ENCODE results near the gene PDE4D. TPM values are rescaled to one million over a fixed set of nuclear protein-coding genes. Genes with fewer than 3 reads are reported as not detected.
"Not testable (repeated sequence)": the region's sequence is repeated elsewhere in the genome, so short reads cannot be mapped to it uniquely, and the experiment has no call there.

PDE4D gene
- total RNA-seq, 2 experiments from 2014 or later: 68.5 to 69.8 TPM

DNA sequence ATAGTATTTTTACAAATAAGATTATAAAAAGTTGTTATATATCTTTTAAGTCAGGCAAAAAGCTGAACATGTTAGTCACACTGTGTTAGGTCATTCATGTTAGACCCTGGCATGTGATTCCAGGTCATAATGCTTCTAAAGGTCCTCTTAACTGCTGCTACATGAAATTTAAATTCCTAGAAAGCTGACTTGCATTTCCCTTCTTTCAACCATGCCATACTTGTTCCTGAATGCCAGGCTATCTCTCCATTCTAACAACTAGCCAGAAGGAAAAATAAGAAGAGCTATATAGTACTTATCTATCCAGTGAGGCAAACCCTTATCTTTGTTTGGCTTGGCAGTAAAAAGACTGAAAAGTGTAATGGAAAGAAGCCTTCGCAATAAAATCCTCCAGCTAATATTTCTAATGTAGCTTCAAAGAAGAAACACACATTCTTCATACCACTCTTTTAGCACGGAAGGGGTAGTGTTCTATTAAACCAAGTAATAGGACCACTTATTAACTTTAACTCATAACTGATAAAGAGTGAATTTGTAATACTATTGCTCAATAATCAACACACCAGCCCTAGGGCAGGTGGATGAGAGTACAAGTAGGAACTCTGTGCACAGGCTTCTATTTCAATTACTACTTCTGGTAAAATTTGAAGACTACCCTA lies 310.2 kb downstream of the PDE4D start:
- POLR2A ChIA-PET: no interaction called here
- no peak overlapping the region for H3K4me3 Mint-ChIP-seq
- CTCF ChIA-PET: interaction anchor here (0.9 to 1.0 kb wide), 2 partner anchors 42 to 77 kb away, joined by 3 read pairs; no protein-coding TSS in a partner anchor
- no peak for ATAC-seq
- no peaks in the 10 kb centered on the region for H3K4me1 Mint-ChIP-seq
- no peaks in the 10 kb centered on the region for H3K36me3 Mint-ChIP-seq (ENCODE audit: low read depth)
- no peak overlapping the region for H3K27ac Mint-ChIP-seq
- intact Hi-C loops (cut with DNase I, micrococcal nuclease): no loop called here
- peaks cover 24% of the 10 kb centered on the region for H3K27me3 Mint-ChIP-seq
- no peaks in the 10 kb centered on the region for H3K9me3 Mint-ChIP-seq (ENCODE audit: low read depth)
- no peak for DNase-seq

DNA sequence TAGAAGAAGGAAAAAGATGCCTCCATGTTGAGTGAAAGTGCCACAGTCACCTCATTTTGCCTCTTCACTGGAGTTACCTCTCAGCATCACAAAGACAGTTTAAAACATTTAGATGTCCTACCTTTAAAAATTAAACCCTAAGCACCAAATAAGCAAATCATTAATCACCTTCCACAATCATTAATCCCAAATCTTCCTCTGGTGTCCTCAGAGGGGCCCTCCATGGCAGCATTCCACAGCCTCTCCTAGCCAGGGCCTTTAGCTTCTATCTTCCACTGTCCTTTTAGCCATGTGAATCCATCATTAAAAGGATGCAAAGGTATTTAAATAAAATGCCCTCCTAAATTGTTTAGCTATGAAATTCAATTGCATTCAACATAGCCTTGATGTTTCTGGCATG lies 310.8 kb downstream of the PDE4D start:
- no peak for ATAC-seq
- no peak for DNase-seq
- ChIA-PET POLR2A (no interaction called here), CTCF (interaction anchor here (0.9 to 1.0 kb wide), 2 partner anchors 43 to 76 kb away, joined by 3 read pairs; no protein-coding TSS in a partner anchor)
- Mint-ChIP-seq H3K27ac (no peak overlapping the region), H3K4me3 (no peak overlapping the region), H3K4me1 (no peaks in the 10 kb centered on the region), H3K36me3 (ENCODE audit: low read depth) (no peaks in the 10 kb centered on the region), H3K27me3 (peaks cover 19% of the 10 kb centered on the region), H3K9me3 (ENCODE audit: low read depth) (no peaks in the 10 kb centered on the region)
- intact Hi-C loops (cut with DNase I, micrococcal nuclease): no loop called here

DNA sequence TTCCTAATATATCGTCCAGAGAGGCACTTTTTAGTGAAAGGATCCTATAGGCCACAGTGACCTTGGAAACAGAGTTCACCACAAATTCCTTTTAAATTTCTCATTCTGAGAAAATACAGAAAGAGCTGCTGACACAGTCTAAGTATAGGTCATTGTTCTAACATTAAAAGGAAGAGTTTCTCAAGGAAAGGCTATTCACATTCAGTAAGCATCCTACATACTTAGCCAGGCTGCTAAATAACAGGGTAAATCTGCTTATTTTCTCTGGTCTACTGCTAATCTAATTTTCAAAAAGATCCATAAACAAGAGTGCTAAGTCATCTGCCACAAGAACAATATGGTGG lies 313.7 kb downstream of the PDE4D start:
- no peaks in the 10 kb centered on the region for H3K4me1 Mint-ChIP-seq
- H3K36me3 Mint-ChIP-seq (ENCODE audit: low read depth): no peaks in the 10 kb centered on the region
- CTCF ChIA-PET: no interaction called here
- ATAC-seq (no peak), DNase-seq (no peak)
- no peak overlapping the region for H3K27ac Mint-ChIP-seq
- peaks cover 7% of the 10 kb centered on the region for H3K27me3 Mint-ChIP-seq
- H3K9me3 Mint-ChIP-seq (ENCODE audit: low read depth): no peaks in the 10 kb centered on the region
- no peak overlapping the region for H3K4me3 Mint-ChIP-seq
- POLR2A ChIA-PET: no interaction called here
- intact Hi-C loops (cut with DNase I, micrococcal nuclease): no loop called here

DNA sequence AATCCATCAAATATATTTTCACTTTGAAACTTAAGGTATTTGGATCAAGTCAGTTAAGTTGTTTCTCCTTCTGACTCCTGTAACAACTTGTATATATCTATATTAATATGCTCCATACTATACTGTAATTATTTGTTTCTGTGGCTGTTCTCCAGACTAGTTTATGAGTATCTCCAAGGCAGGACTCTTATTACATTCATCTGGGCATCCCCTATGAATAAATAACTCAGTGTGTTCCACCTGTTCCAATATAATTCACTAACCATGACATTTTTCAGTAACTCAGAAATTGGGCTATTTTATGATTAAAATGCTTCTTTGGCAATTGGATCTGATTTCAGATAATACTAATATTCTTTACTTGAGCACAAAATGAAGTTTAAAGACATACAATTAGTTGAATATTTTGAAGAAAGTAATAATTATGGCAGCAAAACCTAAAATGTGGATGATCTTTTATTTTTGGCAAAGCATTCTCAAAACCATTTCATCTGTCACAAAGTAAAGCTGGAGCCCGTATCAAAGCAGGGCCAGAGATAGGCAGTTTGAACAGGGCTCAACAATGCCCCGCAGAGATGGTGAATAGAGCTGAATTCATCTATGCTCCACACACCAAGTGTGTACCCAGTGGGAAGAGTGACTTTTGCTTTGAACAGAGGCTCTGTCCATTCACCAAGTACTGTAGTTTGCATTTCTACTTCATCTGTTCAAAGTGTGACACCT lies 314.3 kb downstream of the PDE4D start:
- Mint-ChIP-seq H3K4me3 (no peak overlapping the region), H3K36me3 (ENCODE audit: low read depth) (no peaks in the 10 kb centered on the region), H3K4me1 (peaks cover 2% of the 10 kb centered on the region), H3K9me3 (ENCODE audit: low read depth) (no peaks in the 10 kb centered on the region), H3K27me3 (peaks cover 7% of the 10 kb centered on the region), H3K27ac (no peak overlapping the region)
- no peak for ATAC-seq
- CTCF ChIA-PET: interaction anchor here (0.7 to 0.9 kb wide), 2 partner anchors 13 to 311 kb away, joined by 3 read pairs; no protein-coding TSS in a partner anchor
- DNase-seq: no peak
- intact Hi-C loops (cut with DNase I, micrococcal nuclease): no loop called here
- POLR2A ChIA-PET: no interaction called here

DNA sequence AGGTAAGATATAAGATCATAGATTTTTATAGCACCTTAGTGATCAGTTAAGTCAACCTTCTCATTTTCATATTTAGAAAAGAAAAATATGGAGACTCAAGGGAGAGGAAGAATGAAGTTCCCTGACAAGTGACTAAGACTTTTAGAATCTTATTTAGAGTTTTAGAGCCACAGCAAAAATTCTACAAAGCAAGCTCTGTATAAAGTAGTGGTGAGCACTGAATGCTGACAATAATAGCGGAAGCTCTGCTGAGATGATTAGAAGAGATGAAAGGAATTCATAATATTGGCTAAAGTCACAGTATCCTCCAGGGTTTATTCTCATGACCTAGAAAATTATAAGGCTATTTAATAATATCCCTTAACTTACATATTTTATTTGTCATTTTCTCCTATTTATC lies 316.0 kb downstream of the PDE4D start:
- Mint-ChIP-seq H3K36me3 (ENCODE audit: low read depth) (no peaks in the 10 kb centered on the region), H3K27me3 (peaks cover 12% of the 10 kb centered on the region), H3K4me1 (peaks cover 2% of the 10 kb centered on the region), H3K27ac (no peak overlapping the region), H3K4me3 (no peak overlapping the region), H3K9me3 (ENCODE audit: low read depth) (no peaks in the 10 kb centered on the region)
- ATAC-seq (no peak), DNase-seq (no peak)
- intact Hi-C loops (cut with DNase I, micrococcal nuclease): no loop called here
- ChIA-PET CTCF (interaction anchor here (0.6 to 1.2 kb wide), 2 partner anchors 32 to 691 kb away, joined by 3 to 4 read pairs; no protein-coding TSS in a partner anchor), POLR2A (no interaction called here)

DNA sequence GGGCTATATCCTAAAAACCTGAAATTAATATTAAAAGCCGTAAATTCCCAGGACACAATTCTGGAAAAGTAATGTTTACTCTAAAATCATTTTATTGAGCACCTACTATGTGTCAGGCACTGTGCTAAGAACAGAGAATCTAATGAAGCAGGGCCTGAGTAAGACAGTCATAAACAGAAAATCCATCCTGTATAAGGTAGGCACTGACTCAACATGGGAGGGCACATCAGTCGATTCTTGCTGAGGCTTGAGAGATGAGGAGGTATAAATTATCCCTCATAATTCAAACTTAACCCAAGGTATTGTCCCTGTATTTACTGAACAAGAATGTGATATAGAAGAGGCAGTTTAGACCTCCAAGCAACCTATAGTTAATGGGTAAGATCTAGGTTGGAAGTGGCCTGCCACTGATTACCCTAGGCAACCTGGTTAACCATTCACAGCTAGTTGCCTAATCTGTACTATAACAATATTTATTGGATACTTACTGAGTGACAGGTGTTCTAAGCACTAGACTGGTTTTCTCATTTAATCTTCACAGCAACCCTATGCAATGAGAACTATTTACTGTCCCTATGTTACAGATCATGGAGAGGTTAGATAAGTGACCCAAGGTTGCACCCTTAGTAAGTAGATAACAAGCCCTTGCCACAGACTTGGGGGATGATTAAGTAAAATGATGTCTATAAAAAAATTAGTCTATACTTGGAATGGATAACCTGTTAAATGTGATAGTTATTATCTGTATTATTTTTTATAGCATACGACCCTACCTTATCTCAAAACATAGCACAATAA lies 317.7 kb downstream of the PDE4D start:
- Mint-ChIP-seq H3K27ac (no peak overlapping the region), H3K27me3 (peaks cover 9% of the 10 kb centered on the region), H3K4me3 (no peak overlapping the region), H3K4me1 (peaks cover 2% of the 10 kb centered on the region), H3K36me3 (ENCODE audit: low read depth) (no peaks in the 10 kb centered on the region), H3K9me3 (ENCODE audit: low read depth) (no peaks in the 10 kb centered on the region)
- ATAC-seq (no peak), DNase-seq (no peak)
- ChIA-PET CTCF (interaction anchor here (1.2 kb wide), 1 partner anchor 689 kb away, joined by 3 read pairs; no protein-coding TSS in a partner anchor), POLR2A (no interaction called here)
- intact Hi-C loops (cut with DNase I, micrococcal nuclease): no loop called here

DNA sequence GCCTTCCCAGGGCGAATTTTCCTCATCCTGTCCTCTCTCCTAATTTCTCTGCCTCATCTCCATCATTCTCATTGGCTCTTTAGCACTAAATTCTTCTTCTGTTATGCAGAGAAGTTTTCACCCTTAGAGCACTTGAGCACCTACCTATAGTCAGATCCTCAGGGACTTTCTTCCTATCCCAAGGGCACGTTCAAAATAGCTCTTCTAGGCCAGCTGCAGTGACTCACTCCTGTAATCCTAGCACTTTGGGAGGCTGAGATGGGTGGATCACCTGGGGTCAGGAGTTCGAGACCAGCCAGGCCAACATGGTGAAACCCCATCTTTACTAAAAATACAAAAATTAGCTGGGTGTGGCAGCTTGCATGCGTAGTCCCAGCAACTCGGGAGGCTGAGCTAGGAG lies 320.0 kb downstream of the PDE4D start:
- POLR2A ChIA-PET; DNase-seq; H3K27ac Mint-ChIP-seq; H3K36me3 Mint-ChIP-seq (ENCODE audit: low read depth); ATAC-seq; H3K4me1 Mint-ChIP-seq; H3K9me3 Mint-ChIP-seq (ENCODE audit: low read depth); intact Hi-C loops (cut with DNase I, micrococcal nuclease); H3K4me3 Mint-ChIP-seq; H3K27me3 Mint-ChIP-seq: not testable (repeated sequence)
- CTCF ChIA-PET: interaction anchor here (0.5 to 0.6 kb wide), 3 partner anchors 224 to 702 kb away, joined by 3 read pairs; no protein-coding TSS in a partner anchor

DNA sequence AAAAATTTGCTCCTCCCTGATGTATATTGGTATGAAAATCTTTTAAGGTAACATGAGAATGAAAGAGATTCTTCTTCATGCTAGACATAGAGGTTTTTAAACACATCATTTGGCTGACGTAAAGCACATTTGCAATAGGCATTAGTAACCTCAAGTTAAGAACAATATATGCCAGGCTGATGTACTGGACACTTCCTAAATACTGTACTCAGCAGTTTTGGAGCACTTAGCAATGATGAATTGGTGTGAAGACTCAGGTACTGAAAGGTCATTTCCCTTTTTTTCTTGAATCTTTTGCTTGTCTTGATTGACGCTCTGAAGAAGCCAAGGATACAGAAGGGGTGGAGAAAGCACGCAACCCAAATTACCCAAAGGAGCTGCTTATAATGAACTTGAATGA lies 322.5 kb downstream of the PDE4D start:
- H3K4me1 Mint-ChIP-seq: peaks cover 2% of the 10 kb centered on the region
- ChIA-PET POLR2A (no interaction called here), CTCF (interaction anchor here (0.7 kb wide), 1 partner anchor 76 kb away, joined by 3 read pairs; no protein-coding TSS in a partner anchor)
- no peak overlapping the region for H3K4me3 Mint-ChIP-seq
- DNase-seq (no peak), ATAC-seq (no peak)
- H3K27me3 Mint-ChIP-seq: peaks cover 6% of the 10 kb centered on the region
- H3K9me3 Mint-ChIP-seq (ENCODE audit: low read depth): no peaks in the 10 kb centered on the region
- intact Hi-C loops (cut with DNase I, micrococcal nuclease): no loop called here
- no peak overlapping the region for H3K27ac Mint-ChIP-seq
- H3K36me3 Mint-ChIP-seq (ENCODE audit: low read depth): no peaks in the 10 kb centered on the region

DNA sequence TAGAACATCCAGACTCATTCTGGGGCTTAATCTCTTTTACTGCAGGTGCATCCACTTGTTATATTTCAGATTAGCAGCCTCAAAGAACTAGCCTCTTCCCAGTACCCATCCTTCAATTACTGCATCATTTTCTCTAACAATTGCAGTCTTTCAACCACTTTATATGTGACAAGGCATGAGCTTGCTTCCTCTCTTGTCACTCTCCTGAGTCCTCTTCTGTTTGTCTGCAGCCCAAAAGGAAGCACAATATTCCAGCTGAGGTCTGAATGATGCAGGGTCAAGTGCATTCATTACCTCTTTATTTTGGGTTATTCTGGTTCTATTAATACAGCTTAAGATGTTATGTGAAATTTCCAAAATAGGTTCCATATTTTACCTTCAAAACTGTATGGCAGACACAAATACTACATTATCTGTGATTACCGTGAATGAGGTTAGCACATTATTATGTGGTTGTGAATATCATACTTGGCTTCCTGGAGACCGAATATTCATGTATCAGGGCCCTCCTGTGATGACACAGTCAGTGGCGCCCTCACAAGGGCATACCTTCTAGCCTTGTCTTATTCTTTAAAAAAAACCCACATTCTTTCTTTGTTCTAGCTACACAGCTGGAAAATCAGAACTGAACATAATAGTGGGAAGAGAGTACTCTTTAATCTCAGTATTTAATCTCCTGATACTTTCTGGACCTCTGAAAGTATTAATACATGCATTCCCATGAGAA lies 323.8 kb downstream of the PDE4D start:
- CTCF ChIA-PET: interaction anchor here (0.7 to 0.9 kb wide), 2 partner anchors 21 to 676 kb away, joined by 3 to 4 read pairs; no protein-coding TSS in a partner anchor
- ATAC-seq (no peak), DNase-seq (no peak)
- H3K4me1 Mint-ChIP-seq: peaks cover 2% of the 10 kb centered on the region
- no peaks in the 10 kb centered on the region for H3K9me3 Mint-ChIP-seq (ENCODE audit: low read depth)
- intact Hi-C loops (cut with DNase I, micrococcal nuclease): no loop called here
- H3K27ac Mint-ChIP-seq: no peak overlapping the region
- H3K27me3 Mint-ChIP-seq: peaks cover 6% of the 10 kb centered on the region
- POLR2A ChIA-PET: no interaction called here
- no peak overlapping the region for H3K4me3 Mint-ChIP-seq
- H3K36me3 Mint-ChIP-seq (ENCODE audit: low read depth): no peaks in the 10 kb centered on the region

DNA sequence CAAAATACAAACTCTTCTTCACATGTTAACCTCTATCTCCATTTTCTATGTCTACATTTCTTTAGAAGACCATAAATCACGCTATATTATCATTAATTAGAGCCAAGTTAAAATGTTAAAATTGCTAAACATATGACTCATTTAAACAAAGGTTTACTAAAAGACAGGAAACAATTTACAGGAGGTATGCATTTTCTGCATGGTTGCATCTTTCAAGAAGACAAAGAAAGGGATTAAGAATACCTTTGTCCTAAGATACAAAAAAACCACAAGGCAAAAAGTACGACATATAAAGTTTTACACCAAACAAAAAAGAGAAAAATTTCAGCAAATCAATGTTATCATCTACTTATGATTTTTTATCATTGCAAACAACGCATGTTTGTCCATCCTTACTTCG lies 324.4 kb downstream of the PDE4D start:
- ATAC-seq (no peak), DNase-seq (no peak)
- Mint-ChIP-seq H3K27me3 (peaks cover 6% of the 10 kb centered on the region), H3K9me3 (ENCODE audit: low read depth) (no peaks in the 10 kb centered on the region), H3K4me1 (no peaks in the 10 kb centered on the region), H3K36me3 (ENCODE audit: low read depth) (no peaks in the 10 kb centered on the region), H3K27ac (no peak overlapping the region), H3K4me3 (no peak overlapping the region)
- CTCF ChIA-PET: interaction anchor here (0.7 to 0.9 kb wide), 2 partner anchors 22 to 675 kb away, joined by 3 to 4 read pairs; no protein-coding TSS in a partner anchor
- intact Hi-C loops (cut with DNase I, micrococcal nuclease): no loop called here
- POLR2A ChIA-PET: no interaction called here

DNA sequence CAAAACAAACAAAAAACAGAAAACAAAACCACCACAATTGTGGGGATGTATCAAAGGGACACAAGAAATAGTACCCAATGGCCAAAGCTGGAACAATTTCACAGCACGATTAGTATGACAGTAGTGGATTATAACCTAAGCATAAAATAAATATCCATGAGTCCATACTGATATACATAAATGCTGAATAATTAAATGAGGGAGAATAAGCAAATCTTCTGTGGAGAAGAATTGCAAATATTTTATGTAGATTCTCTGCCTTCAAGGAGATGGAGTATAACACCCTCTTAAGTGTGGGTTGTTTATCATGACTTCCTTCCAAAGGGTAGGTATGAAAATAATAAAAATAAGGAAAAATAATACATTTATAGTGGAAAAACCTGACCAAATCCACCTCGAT lies 325.4 kb downstream of the PDE4D start:
- CTCF ChIA-PET: no interaction called here
- Mint-ChIP-seq H3K4me1 (no peaks in the 10 kb centered on the region), H3K27me3 (peaks cover 3% of the 10 kb centered on the region)

More for the DNA sequence above, 325.4 kb downstream of the PDE4D start:
- DNase-seq: no peak
- POLR2A ChIA-PET: no interaction called here
- H3K36me3 Mint-ChIP-seq (ENCODE audit: low read depth): no peaks in the 10 kb centered on the region
- no peak overlapping the region for H3K4me3 Mint-ChIP-seq
- ATAC-seq: no peak
- no peaks in the 10 kb centered on the region for H3K9me3 Mint-ChIP-seq (ENCODE audit: low read depth)
- no peak overlapping the region for H3K27ac Mint-ChIP-seq
- intact Hi-C loops (cut with DNase I, micrococcal nuclease): no loop called here

Measured in activated CD4-positive, alpha-beta T cell treated with anti-CD3 and anti-CD28 coated beads for 36 hours (primary cell).